Fibroblast of peridontal ligament (primary cell): Measurements from ENCODE around the gene ERCC2.
A peak's percentile ranks its signal among the peaks of the same experiment; 100 is the strongest.

ENCODE experiments used
- DNase-seq: peaks from one replicate; pipeline ENCODE4 v3.0.0-alpha.2; 2010; ENCODE audit errors: extremely low read depth

The ERCC2 gene

DNA sequence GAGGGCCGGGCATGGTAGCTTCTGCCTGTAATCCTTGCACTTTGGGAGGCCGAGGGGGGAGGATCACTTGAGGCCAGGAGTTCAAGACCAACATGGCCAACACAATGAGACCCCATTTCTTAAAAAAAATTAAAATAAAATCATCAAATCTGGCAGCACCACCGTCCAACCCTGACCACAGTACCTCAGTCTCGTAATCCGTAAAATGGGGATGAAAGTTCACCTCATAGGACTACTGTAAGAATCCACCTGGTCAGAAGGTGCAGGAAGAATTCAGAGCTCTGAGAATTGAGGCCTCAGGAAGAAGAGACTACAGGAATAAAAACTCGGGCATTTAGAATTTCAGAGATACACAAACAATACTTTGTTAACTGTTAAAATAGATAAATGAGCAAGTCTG lies 31.4 kb upstream of the ERCC2 start:
- no peak for DNase-seq

DNA sequence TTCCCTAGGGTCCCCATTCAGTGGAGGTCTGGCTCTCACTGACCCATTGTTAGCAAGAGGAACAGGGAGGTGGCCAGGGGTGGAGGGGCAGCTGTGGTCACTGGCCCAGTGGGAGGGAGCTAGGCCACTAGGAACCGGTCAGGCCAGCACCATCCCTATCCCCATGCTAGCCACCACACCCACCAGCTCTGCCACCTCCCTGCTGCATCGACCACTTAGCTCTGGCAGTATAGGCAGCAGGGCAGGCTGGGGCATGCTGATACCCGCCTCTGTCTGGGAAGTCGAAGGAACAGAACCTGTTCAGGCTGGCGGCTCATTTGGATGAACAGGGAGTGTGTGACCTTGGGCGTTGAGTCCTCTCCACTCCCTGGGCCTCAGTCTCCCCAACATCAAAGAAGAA lies 29.8 kb upstream of the ERCC2 start:
- DNase-seq, result no peak

DNA sequence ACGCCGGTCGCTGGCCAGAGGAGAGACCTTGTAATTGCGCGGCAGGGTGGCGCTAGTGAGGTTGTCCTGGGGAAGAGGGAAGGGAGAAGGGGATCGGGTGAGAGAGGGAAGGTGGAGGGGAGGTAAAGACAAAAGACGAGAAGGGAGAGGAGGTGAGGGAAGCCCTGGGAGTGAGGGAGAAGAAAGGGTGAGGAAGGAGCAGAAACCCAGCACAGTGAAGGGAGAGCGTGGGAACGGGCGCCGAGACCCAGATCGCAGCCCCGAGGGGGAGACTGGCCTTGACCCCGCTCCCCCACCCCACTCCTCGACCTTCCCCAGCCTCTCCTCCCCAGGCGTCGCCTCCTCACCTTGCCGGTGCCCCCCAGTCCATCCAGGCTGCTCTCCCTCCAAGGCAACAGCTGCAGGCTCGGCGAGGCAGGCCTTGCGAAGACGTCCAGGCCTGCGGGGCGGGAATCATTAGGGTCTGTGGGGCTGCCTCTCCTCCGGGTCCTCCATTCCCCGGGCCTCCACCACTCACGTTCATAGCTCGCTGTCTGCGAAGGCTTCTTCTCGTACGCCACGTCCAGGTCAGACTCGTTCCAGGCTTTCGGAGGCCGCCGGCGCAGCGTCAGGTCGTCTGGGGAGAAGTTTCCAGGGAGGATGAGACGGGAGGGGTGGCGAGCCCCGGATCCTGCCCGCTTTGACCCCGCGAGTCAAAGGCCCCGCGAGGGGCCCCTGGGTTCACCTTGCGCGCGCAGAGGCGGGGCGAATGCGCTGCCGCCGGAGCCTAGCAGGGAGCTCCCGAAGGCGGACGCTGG lies 25.6 kb upstream of the ERCC2 start:
- DNase-seq, result no peak

DNA sequence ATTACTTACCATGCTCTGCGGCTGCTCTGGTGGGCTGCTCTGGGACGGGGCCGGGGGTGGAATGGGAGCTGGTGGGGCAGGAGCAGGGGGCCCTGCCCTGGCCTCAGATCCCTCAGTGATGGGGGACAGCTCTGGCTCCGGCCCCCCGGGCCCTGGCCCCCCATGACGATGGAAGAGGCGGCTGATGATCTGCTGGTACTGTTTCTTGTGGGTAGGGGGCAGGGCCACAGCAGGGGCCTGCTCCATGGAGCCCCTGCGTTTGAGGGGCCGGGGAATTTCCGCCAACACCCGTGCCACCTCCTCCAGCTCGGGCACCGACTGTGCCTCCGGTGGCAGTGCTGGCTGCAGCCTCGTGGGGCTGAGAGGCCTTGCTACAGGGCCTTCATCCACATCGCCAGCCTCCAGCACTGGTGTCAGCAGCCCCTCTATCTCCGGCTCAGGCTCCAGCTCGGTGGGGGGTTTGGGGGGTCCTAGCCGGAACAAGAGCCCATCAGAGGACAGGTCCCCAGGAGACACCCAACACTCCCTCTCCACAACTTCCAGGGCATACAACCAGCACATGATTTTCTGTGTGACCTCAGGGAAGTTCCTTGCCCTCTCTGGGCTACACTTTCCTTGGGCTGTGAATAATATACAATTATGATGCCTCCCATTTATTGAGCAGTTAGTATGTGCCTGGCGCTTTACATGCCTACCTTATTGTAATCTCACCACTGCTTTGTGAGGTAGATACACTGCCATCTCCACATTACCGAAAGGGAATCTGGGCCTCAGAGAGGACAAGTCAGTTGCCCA lies 21.7 kb upstream of the ERCC2 start:
- DNase-seq, result no peak

DNA sequence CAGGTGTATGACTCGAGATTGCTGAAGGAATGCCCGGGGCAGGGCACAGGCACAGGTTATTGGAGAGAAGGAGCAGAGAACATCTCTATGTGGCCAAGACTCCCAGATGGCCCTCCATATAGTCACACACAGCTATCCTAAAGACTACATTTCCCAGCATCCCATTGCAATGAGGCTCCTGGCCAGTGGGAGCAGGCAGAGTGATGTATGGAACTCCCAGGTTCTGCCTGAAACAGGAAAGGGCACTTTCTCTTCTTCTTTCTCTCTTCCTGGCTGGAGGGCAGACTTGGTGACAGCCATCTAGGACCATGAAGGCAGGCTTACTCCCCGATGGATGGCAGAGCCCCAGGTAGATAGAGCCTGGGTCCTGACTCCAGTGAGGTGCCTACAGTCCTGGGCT lies 21.0 kb upstream of the ERCC2 start:
- no peak for DNase-seq

DNA sequence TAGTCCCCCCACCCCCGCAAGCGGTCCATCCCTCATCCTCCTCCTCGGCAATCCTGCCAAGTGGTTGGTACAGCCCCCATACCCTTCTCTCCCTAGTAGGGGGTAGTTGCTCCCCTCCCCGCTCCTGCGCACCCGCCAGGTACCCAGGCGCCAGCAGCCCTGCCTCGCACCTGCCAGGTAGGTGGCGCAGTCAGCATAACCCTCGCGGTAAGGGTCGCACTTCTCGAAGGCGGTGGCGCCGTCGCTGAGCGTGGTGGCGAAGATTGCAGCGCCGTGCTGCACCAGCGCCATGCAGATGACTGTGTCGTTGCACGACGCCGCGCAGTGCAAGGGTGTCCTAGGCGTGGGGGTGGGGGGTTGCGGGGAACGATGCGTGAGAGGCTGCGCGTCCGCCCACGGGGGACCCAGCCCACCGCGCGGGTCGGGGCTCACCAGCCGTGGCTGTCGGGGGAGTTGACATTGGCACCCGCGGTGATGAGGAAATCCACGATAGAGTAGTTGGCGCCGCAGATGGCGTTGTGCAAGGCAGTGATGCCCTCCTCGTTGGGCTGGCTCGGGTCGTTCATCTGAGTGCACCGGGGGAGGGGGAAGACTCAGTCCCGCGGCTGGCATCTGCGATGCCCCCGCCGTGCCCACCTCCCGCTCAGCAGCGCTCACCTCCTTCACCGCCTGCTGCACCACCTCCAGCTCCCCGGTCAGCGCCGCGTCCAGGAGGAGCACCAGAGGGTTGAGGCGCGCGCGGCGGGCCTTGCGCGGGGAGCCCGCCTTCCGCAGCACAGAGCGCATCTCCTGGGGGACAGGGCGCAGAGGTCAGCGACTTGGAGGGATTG lies 15.2 kb upstream of the ERCC2 start:
- DNase-seq, result no peak

DNA sequence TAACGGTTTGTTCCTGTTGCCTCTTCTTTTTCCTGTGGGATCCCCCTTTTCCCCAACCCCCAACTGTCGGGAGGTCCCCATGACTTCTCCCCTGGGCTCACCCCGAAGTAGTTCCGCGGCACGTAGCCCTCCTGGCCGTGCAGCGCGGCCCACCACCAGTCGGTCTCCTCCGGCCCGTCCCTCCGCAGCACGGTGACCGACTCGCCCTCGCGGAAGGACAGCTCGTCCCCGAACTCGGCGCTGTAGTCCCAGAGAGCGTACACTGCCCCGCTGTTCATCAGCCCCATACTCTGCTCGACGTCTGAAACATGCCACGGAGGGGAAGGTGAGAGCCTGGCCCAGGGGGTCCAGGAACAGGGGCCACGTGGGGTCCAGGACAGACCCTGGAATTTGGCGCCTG lies 12.1 kb upstream of the ERCC2 start:
- DNase-seq, result no peak

DNA sequence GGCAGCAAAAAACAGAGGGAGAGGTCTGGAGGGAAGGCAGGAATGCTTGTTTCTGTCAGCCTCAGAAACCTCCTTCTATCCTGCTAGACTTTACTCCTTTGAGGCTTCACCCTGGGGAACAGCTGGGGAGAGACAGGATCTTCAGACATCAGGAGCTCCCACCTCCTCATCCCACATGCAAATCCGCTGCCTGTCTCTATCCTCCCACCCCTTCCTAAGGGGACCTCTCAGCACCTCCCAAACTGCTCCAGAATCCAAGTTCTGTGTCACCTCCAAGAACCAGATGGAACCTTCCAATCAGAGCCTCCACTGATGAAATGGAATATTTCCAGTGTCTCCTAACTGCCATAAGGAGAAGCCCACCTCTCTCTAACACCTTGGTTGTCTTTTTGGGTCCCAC lies 9.7 kb upstream of the ERCC2 start:
- DNase-seq, result no peak

DNA sequence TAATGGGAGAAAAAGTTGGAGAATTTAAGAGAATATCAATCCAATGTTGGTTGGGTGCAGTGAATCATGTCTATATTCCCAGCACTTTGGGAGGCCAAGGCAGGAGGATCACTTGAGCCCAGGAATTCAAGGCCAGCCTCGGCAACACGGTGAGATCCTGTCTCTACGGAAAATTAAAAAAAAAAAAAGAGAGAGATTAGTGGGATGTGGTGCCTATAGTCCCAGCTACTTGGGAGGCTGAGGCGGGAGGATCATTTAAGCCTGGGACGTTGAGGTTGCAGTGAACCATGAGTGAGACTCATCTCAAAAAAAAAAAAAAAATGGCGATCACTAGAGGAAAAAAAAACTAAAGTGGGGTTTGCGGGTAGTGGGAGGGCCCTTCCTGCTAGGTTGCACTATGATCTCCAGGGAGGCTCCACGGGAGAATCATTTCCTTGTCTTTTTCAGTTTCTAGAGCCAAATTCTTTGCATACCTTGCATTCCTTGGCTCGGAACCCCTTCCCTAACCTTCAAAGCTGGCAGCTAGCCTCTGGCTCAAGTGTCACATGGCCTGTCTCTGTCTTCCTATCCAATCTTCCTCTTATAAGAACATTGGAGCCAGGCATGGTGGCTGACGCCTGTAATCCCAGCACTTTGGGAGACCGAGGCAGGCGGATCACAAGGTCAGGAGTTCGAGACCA lies 5.8 kb upstream of the ERCC2 start:
- DNase-seq, result peak; percentile 96

DNA sequence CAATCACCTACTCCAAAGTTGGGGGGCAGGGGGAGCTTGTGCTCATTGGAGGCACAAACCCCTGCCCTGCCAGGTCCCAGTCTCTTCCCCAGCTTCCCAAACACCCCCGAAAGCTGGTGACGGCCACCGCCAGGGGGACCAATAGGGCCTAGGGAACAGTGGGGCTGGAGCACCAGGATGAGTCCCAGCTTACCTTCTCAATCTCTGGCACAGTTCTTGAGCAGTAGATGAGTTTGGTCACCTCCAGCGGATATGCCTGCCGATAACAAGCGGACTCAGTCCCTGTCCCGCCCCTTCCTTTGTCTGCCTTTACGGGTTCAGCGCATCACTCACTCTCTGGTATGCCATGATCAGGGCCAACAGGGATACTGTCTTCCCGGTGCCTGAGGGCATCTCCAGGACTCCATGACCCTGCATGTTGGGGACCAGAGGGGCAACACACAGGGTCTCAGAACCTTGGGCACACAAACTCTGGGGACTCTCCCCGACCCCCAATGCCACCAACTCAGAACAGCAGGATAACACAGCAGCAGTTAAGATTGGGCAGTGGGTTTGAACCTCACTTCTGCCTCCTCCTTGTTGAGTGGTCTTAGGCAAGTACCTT lies 1.5 kb downstream of the ERCC2 start:
- DNase-seq, result no peak

DNA sequence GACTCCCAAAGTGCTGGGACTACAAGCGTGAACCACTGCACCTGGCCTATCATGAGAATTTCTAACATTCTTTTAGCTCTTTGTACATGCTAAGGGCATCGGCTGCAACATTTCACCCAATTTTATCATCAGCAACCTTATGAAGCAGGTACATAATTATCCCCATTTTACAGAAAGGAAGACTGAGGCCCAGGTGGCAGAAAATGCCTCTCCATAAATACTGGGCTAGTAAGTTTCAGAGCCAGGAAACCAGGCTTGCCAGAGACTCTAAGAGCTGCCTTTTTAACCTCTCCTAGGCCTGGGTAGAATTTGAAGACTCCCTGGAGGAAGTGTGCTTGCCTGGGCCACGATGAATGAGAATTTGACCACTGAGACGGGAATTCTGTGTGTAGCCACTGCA lies 2.2 kb downstream of the ERCC2 start:
- DNase-seq, result no peak

DNA sequence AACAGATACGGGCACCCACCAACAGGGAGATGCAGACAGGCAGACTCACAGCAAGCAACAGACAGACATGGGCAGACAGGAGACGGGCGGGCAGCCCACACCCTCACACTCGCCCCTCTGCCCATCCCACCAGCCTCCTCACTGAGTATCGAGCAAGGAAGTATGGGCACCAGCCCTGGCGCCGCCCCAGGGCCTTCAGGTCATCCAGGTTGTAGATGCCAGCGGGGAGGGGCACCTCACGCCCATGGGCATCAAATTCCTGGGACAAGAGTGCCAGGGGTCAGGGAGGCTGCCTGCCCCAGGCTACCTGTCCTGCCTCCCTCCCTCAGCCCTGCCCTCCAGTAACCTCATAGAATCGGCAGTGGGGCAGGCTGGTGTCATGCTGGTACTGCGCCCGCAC lies 5.7 kb downstream of the ERCC2 start:
- DNase-seq, result no peak

DNA sequence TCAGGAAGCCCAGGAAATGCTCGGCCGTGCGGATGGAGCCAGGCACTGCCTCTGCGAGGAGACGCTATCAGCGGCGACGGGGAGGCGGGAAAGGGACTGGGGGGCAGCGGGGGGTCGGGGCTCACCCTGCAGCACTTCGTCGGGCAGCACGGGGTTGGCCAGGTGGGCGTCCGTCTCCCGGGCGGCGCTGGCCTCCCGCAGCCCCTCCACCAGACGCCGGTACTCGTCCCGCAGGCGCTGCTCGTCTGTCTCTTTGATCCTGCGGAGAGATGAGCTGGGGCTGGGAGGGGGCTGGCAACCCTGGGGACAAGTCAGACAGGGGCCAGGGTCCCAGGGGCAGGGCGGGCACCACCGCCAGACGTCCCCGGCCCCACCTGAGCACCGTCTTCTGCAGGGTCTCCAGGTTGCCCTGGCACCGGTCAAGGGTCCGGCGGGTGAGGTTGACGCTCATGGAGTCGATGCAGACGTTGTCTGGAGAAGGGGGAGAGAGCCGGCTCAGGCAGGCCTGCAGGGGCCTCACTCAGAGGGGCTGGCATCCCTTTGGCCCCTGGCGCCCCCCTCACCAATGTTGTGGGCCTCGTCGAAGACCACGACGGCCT lies 6.4 kb downstream of the ERCC2 start:
- DNase-seq, result no peak

DNA sequence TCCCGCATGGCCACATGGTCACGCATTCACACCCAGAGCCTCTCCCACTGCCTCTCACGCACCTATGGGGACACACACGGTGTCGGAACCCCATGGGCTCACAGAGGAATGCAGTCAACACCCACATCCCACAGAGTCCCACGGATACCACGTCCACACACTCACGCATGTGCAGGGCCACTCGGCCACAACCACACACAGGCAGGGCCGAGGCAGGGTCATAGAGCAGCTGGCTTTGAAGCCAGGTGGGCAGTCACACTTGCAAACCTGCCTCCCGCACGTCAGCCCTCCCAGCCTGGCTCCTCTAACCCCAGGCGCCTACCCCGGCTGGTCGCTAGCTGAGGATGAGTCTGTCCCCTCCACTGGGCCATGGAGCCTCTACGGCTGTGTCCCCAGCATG lies 8.1 kb downstream of the ERCC2 start:
- DNase-seq, result no peak

DNA sequence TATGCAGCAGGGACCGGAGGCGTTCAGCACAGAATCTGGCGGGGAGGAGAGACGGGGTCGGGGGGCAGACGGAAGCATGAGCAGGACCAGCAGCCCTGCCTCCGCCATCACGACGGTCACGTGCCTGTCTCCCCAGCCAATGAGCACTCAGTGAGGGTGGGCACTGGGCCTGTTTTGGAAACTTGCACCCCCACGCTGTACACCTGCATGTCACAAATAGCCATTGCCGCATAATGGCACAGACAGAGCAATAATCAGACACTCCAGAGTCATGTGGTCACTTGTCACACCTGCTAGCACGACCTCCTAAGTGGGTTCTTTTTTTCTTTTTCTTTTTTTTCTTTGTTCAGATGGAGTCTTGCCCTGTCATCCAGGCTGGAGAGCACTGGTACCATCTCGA lies 8.8 kb downstream of the ERCC2 start:
- DNase-seq, result no peak

DNA sequence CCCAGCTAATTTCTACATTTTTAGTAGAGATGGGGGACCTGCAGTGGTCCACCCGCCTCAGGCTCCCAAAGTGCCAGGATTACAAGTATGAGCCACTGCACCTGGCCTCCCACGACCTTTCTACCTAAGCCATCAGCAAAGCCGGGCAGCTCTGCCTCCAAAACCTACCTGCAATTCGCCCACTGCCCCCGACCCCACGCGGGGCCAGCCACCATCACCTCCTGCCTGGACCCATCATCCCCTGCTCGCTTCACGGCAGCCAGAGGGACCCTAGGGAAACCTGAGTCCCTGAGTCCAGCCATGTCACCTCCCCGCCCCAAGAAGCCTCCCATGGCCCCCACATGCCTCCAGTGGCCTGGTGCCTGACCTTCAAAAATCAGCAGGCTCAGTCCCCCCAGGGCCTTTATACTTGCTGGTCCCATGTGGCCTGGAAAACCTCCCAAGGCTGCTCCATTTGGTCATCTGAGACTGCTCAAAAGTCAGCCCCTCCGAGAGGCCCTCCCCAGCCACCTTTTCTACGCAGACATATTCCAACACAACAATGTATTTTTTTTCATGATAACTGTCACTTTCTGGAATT lies 12.1 kb downstream of the ERCC2 start:
- DNase-seq, result no peak

DNA sequence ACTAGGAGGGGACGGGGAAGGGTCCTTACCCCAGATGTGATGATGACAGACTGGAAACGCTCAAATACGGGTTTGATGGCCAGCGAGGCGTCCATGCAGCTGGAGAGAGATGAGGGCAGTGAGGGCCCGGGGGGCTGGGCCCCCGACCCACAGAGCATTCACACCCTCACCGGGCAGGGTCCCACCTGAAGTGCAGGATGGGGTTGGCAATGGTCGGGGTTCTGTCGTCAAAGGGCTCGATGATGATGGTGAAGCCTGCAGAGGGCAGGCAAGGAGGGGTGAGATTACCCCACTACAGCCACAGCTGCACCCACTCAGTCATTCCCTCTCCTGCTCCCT lies 13.0 kb downstream of the ERCC2 start:
- no peak for DNase-seq

DNA sequence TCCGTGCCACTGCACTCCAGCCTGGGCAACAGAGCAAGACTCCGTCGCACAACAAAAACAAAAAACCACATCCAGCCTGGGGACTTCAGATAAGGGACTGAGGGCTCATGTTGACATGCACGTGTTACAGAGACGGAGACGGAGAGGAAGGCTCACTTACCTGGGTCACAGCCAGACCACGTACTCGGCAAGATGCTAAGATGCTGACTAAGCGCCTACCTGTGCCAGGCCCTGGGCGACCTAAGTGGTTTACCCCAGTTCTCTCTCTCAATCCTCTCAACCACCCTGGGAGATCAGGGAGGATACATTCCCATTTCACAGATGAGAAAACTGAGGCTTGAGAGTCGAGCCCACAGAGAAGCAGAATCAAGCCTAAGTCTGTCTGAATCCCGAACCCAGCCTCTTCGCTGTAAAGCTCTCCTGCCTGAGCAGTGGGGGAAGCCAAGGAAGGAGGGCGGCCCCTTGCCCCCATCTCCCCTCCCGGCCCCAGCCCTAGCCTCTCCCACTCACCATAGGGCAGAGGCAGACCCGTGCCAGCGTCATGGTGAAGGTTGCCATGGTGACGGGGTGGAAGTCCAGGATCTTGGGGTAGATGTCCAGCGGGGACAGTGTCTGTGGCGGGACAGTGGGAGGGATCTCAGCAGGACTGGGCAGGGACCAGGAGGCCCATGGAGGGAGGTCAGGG lies 13.5 kb downstream of the ERCC2 start:
- no peak for DNase-seq

DNA sequence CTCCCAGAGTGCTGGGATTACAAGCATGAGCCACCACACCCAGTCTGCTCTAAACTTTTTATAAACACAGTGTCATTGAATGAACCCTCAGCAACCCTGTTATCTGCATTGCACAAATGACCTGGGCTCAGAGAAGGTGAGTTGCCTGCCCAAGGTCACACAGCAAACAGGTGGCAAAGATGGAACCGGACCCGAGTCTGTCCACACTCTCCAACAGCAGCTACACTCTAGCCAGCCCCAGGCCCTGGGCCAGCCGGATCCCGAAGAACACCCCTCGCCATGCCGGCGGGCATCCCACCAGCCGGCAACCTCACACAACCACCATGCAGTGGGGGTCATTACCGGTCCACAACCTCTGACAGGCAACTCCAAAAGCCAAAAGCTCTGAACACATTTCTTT lies 14.5 kb downstream of the ERCC2 start:
- no peak for DNase-seq

DNA sequence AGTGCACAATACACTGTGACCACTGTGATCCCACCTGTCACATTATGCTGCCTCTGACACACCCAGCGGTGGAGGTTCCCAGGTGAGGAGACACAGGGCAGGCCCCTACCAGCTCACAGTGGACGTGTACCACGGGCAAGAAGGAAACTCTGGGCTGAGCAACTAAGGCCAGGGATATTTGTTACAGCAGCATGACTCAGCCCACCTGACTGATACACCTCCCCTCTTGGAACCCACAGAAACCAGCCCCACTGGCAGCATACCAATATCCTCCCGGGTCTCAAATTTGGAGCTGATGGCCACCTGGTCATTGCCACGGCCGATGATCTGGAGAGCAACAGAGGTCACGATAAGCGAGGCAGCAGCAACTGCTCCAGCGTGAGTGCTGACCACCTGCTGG lies 15.0 kb downstream of the ERCC2 start:
- no peak for DNase-seq
